ENCODE measurements around the gene KCNK13. TPM values are rescaled to one million over a fixed set of nuclear protein-coding genes. Genes with fewer than 3 reads are reported as not detected.

Gene KCNK13
- total RNA-seq, 2 experiments from 2014 or later, result not detected

GRCh38 chr14:90093942-90094595 lies 32.3 kb downstream of the KCNK13 start:
- Mint-ChIP-seq H3K4me1 (ENCODE audit: low read depth) (peaks cover 4% of the 10 kb centered on the region), H3K4me3 (no peak overlapping the region), H3K36me3 (ENCODE audit: low read depth) (no peaks in the 10 kb centered on the region), H3K27me3 (peaks cover 21% of the 10 kb centered on the region), H3K27ac (no peak overlapping the region), H3K9me3 (no peaks in the 10 kb centered on the region)
- no peak for DNase-seq
- intact Hi-C loops (cut with micrococcal nuclease), result no loop called here
- ChIA-PET POLR2A (no interaction called here), CTCF (no interaction called here)
- TF ChIP-seq CTCF (IDR thresholded peaks at IDR 0.05), result no peak
- peak; percentile 79 for ATAC-seq

- ChIA-PET CTCF (no interaction called here), POLR2A (no interaction called here)
- intact Hi-C loops (cut with micrococcal nuclease), result no loop called here
- H3K27ac Mint-ChIP-seq, result no peak overlapping the region
- no peaks in the 10 kb centered on the region for H3K9me3 Mint-ChIP-seq
- no peaks in the 10 kb centered on the region for H3K36me3 Mint-ChIP-seq (ENCODE audit: low read depth)
- no peak for TF ChIP-seq CTCF (IDR thresholded peaks at IDR 0.05)
- H3K27me3 Mint-ChIP-seq, result peaks cover 18% of the 10 kb centered on the region
- H3K4me1 Mint-ChIP-seq (ENCODE audit: low read depth), result peaks cover 4% of the 10 kb centered on the region
- H3K4me3 Mint-ChIP-seq, result no peak overlapping the region
- no peak for ATAC-seq
- DNase-seq, result no peak
Observed at GRCh38 chr14:90095096-90095495, 33.3 kb downstream of the KCNK13 start.

- Mint-ChIP-seq H3K27ac (no peak overlapping the region), H3K4me1 (ENCODE audit: low read depth) (peaks cover 4% of the 10 kb centered on the region), H3K9me3 (no peaks in the 10 kb centered on the region), H3K36me3 (ENCODE audit: low read depth) (no peaks in the 10 kb centered on the region), H3K4me3 (no peak overlapping the region), H3K27me3 (peaks cover 7% of the 10 kb centered on the region)
- ChIA-PET POLR2A (no interaction called here), CTCF (no interaction called here)
- intact Hi-C loops (cut with micrococcal nuclease), result no loop called here
- ATAC-seq (no peak), DNase-seq (no peak)
- TF ChIP-seq CTCF (IDR thresholded peaks at IDR 0.05), result no peak
Observed at GRCh38 chr14:90096566-90096965, 34.8 kb downstream of the KCNK13 start.

DNA sequence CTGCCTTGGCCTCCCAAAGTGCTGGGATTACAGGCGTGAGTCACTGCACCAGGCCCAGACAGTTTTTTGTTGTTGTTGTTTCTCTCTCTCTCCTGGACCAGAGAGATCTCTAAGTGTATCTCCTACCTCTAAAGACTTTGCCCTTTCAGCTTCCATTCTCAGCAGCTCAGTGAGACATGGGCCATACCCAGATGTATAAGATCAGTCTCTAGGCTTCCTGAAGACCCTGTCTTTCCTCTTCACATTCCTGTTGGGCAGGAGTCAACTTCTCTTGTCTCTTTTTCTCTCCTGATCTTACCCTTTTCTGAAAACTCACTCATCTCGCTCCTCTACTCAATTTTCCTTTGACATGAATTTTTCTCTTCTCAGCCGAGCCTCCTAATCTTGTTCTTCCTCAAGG lies 42.0 kb downstream of the KCNK13 start:
- no peak overlapping the region for H3K4me3 Mint-ChIP-seq
- DNase-seq, result no peak
- CTCF ChIA-PET, result no interaction called here

GRCh38 chr14:90105756-90106155 lies 44.0 kb downstream of the KCNK13 start:
- ChIA-PET CTCF (interaction anchor here (0.6 kb wide), 1 partner anchor 134 kb away, joined by 3 read pairs; no protein-coding TSS in a partner anchor), POLR2A (no interaction called here)
- H3K4me3 Mint-ChIP-seq, result no peak overlapping the region
- ATAC-seq, result no peak
- no peak overlapping the region for H3K27ac Mint-ChIP-seq
- H3K9me3 Mint-ChIP-seq, result no peaks in the 10 kb centered on the region
- no peak for TF ChIP-seq CTCF (IDR thresholded peaks at IDR 0.05)
- DNase-seq, result no peak
- intact Hi-C loops (cut with micrococcal nuclease), result no loop called here
- H3K36me3 Mint-ChIP-seq (ENCODE audit: low read depth), result no peaks in the 10 kb centered on the region
- H3K4me1 Mint-ChIP-seq (ENCODE audit: low read depth), result no peaks in the 10 kb centered on the region
- H3K27me3 Mint-ChIP-seq, result no peaks in the 10 kb centered on the region

More for the DNA sequence above, 42.0 kb downstream of the KCNK13 start:
- TF ChIP-seq CTCF (IDR thresholded peaks at IDR 0.05), result no peak
- Mint-ChIP-seq H3K4me1 (ENCODE audit: low read depth) (no peaks in the 10 kb centered on the region), H3K36me3 (ENCODE audit: low read depth) (no peaks in the 10 kb centered on the region), H3K9me3 (no peaks in the 10 kb centered on the region), H3K27me3 (no peaks in the 10 kb centered on the region), H3K27ac (no peak overlapping the region)
- POLR2A ChIA-PET, result no interaction called here
- ATAC-seq, result no peak
- intact Hi-C loops (cut with micrococcal nuclease), result no loop called here
